Activated gamma-delta T cell treated with Interleukin-2 at 50 U/mL for 16 hours (primary cell): ENCODE results near the gene ZNF511.
A peak's percentile ranks its signal among the peaks of the same experiment; 100 is the strongest.

Experiments
- DNase-seq: peaks from one replicate; pipeline ENCODE4 v3.0.0-alpha.2; 2020

Gene ZNF511

GRCh38 chr10:133274751-133275683 is 33.7 kb upstream of the ZNF511 start:
- peak; percentile 71 for DNase-seq

GRCh38 chr10:133275684-133276092 is 33.0 kb upstream of the ZNF511 start:
- peak; percentile 48 for DNase-seq

GRCh38 chr10:133276100-133276434 is 32.6 kb upstream of the ZNF511 start:
- no peak for DNase-seq

- peak; percentile 59 for DNase-seq
These were observed 32.1 kb upstream of the ZNF511 start, which contains the start of gene ADAM8 for GRCh38 chr10:133276435-133277201. ADAM8 (minus strand) TSS chr10:133276868; CDS start chr10:133276817, 51 bp downstream.

GRCh38 chr10:133277277-133277992 is 31.3 kb upstream of the ZNF511 start:
- no peak for DNase-seq

- DNase-seq = no peak
These were observed 30.6 kb upstream of the ZNF511 start for GRCh38 chr10:133277993-133278576.

- peak; percentile 73 for DNase-seq
These were observed 30.0 kb upstream of the ZNF511 start for GRCh38 chr10:133278577-133279265.

- no peak for DNase-seq
These were observed 29.1 kb upstream of the ZNF511 start for GRCh38 chr10:133279326-133280226.

- DNase-seq = no peak
These were observed 28.2 kb upstream of the ZNF511 start for GRCh38 chr10:133280391-133281059.

GRCh38 chr10:133281084-133281483 is 27.6 kb upstream of the ZNF511 start:
- DNase-seq = no peak

GRCh38 chr10:133281628-133282372 is 26.9 kb upstream of the ZNF511 start:
- no peak for DNase-seq

- no peak for DNase-seq
These were observed 25.8 kb upstream of the ZNF511 start for GRCh38 chr10:133282846-133283390.

- DNase-seq = no peak
These were observed 24.8 kb upstream of the ZNF511 start for GRCh38 chr10:133283931-133284330.

GRCh38 chr10:133285217-133285616 is 23.5 kb upstream of the ZNF511 start:
- DNase-seq = no peak

- DNase-seq = no peak
These were observed 22.3 kb upstream of the ZNF511 start for GRCh38 chr10:133286366-133286765.

- DNase-seq = no peak
These were observed 20.7 kb upstream of the ZNF511 start for GRCh38 chr10:133287832-133288500.

GRCh38 chr10:133289761-133290160 is 19.0 kb upstream of the ZNF511 start:
- no peak for DNase-seq

- no peak for DNase-seq
These were observed 15.6 kb upstream of the ZNF511 start for GRCh38 chr10:133292919-133293809.
